Measurements from ENCODE around the gene NOP14.

NOP14 gene

DNA sequence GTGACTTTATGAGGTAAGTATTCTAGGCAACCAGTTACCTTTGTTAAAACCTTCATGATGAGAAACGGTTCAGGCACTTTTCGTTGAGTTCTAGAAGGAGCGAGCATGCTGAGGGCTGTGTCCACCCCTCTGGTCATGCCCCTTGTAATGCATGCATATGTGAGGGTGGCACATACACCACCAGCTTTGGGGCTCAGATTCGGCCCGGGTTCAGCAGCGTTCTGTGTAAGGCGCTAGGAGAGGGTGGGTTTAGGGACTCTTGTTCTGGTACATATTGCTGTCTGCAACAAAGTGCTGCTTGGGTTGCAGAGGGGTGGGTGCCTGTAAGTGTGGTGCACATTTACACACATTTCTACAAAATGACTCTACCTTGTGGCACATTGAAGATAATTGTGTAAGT, 54.5 kb downstream of the NOP14 start:
- DNase-seq, result no peak

DNA sequence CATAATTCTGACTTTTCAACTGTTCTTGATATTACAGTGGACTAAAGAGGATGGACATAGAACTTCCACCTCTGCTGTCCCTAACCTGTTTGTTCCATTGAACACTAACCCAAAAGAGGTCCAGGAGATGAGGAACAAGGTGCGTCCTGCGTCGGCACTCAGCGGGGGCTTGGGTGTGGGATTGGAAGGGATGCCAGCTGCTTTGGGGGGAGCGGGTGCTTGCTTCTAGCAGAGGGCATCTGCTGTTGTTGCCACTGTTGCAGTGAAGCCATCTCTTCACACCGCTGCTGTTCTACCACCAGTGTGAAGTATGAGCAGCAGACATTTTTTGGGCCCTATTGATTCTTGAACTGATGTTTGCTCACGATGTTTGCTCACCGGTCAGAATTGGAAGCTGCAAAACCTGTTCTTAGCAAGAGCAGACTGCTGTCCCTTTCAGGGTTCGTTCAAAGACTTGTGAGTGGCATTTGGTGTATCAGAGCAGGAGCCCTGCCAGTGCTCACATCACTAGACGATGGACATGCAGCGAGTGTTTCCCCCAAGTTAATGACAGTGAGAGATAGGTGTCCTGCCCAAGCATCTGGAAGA, 55.4 kb downstream of the NOP14 start:
- DNase-seq, result no peak

DNA sequence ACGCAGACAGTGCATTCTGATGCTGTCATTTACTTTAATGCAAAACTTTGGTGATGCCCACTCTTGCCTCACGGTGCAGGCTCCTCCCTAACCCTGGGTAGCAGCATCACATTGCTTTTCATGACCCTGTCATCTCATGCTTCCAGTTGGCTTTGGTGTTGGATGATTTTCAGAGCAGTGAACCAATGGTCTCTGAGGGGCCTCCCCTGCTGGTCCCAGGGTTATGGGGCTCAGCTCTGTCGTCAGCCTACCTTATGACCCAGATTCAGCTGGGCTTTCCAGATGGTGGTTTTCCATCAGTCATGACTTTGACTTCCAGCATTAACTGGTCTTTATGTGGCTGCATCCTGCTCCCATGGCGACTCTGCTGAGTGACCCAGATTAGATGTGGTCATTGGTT, 56.0 kb downstream of the NOP14 start:
- no peak for DNase-seq

DNA sequence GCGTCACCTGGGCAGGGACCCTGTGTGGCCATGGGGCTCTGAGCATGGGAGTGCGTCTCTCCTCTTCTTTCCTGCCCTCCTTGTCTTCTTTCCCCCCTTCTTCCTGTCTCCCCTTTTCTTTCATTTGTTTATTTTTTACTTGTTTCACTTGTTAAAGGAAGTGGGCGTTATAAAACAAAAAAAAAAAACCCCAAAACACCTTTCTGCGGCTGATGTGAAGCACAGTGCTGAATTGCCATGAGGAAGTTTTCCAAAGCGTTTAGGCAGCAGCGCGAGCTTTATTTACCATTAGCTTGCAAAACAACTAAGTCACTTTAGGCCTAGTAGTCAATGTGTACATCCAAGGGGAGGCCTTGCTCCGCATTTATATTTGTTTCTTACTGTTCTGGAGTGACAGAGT, 57.0 kb downstream of the NOP14 start:
- DNase-seq, result no peak

DNA sequence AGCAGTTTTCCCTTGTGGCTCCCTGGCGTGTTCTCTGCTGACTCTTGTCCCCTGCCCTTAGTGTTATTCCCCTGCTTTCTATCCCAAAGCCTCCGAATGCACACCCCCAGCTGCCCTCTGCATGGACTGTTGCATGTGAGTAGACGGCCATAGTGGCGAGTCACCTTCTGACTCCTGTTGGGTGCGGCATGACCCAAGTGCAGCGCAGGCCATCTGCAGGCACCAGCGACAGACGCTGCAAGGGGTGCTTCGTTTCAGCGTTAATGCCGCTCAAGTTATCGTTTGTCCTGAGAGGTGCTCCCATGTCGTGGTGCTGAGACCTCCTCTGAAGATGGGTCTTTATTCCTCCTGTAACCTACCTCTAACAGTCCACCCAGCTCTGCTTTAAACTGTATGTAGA, 57.7 kb downstream of the NOP14 start:
- DNase-seq, result no peak

DNA sequence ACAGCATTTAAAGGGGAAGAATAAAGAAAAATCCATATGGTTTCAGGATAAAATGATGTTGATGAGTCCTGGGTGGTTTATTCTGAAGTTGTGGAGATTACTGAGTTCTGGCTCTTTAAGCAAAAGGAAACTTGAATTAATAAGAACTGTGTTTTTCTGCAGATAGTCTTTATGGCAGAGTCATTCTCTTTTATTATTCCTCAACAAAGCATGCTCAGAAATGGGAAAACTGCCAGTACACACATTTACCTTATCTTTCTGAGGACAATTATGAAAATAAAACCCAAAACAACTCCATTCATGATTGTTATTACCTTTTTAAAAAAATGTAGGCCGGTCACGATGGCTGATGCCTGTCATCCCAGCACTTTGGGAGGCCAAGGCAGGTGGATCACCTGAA, 61.1 kb downstream of the NOP14 start:
- DNase-seq, result no peak

DNA sequence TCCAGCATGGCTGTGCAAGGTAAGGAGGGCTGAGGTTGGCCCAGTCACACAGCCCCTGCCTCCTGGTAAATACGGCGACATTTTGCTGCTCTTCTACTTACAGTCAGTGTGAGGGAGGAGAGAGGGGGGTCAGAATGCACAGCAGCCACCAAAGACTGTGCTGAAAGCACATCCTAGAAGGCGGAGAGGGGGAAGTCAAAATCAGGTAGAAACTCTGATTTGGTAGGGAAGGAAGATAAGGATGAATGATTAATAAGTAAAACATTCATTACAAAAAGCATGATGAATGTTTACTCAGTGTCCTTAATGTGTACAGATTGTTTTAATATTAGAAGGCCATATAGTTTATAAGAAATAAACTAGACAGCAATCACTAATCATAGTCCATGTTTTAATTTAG, 62.0 kb downstream of the NOP14 start:
- DNase-seq, result no peak

DNA sequence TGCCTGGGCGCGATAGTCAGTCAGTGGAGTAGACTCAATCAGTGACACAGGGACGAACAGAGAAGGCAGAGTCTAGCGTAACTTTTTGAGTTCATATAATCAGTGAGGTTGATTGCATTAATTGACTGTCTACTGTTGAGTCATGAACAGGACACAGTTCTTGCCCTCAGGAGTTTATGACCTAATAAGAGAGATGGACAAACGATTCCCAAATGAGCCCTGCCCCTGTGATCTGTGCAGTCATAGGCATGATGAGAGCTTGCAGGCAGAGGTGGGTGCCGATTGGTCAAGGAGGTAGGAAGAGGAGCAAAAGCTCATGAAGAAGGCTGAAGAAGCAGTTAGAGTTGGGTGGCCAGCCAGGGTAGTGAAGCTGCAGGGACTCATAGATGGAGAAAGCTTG, 62.5 kb downstream of the NOP14 start:
- no peak for DNase-seq

DNA sequence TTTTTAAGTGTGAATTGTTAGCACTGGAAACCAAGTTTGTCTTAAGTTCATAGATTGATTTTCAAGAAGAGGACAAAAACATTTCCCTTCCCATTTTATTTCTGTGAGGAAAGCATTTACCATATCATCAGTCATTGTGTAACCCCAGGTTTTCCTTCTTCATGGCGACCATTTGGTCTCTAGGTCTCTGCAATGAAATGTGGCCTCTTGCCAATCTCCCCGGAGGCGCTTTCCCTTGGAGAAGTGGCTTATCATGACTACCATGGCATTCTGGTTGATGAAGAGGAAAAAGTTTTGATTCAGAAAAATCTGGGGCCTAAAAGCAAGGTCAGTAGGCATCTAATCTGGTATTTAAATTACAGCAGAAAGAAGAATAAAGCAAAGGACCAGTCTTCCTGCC, 65.2 kb downstream of the NOP14 start:
- DNase-seq, result no peak

DNA sequence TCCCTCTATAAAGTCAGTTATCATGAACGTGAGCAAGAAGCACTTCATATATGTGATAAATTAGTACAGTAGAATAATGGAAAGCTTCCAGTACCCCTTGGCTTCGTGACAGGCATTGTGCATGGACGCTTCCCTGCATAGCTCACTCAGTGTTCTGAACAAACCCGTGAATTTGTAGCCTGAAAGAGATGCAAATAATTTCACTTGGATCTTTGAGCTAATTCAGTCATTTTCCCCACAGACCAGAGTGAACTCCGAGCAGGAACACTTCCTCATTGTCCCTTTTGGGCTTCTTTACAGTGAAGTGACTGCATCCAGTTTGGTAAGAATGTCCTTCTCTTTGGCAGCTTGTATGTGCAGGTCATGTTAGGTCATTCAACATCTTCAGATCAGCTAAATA, 69.4 kb downstream of the NOP14 start:
- no peak for DNase-seq

DNA sequence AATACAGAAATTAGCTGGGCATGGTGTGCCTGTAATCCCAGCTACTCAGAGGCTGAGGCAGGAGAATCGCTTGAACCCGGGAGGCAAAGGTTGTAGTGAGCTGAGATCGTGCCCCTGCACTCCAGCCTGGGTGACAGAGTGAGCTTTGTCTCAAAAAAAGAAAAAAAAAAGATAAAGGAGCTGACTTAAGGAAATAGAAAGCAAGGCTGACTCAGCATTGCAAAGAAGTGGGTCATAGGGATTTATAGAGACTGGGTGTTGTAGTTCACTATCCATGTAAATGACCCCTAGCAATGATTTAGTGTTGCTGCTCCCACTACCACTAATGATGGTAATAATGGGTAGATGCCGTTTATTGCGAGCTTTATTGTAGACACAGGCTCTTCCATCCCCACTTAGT, 71.9 kb downstream of the NOP14 start:
- no peak for DNase-seq

DNA sequence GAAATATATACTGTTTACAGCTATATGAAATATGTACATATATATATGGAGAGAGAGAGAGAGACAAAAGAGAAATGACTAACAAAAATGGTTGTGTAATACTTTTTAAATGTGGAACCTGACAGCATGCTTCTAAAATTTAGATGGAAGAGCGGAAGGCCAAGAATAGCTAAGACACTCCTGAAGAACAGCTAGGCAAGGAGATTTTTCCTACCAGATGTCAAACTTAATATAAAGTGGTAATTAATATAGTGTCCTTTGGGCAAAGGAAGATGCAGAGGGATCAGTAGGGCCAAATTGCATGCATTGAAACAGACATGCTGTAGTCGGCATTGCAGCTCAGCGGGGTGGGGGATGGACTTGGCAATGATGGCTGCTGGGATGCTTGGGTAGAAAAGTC, 74.3 kb downstream of the NOP14 start:
- DNase-seq, result no peak
